CD4-positive, alpha-beta T cell treated with Interleukin-4 for 4 hours (primary cell): Measurements from ENCODE around the gene CCDC159.
"Not testable (repeated sequence)": the region's sequence is repeated elsewhere in the genome, so short reads cannot be mapped to it uniquely, and the experiment has no call there.

Experiments
- DNase-seq: peaks from one replicate; pipeline ENCODE4 v3.0.0-alpha.2; 2020

The CCDC159 gene

DNA sequence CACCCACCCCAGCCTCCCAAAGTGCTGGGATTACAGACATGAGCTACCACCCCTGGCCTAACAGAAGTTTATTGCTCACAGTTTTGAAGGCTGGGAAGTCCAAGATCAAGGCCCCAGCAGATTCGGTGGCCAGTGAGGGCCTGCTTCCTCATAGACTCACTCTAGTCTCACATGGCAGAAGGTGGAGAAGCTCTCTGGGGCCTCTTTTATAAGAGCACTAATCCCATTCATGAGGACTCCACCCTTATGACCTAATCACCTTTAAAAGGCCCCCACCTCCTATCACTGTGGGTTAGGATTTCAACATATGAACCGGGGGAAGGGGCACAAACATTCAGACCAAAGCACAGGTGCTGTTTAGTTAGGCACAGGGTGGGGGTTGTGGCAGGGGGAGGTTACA, 21.2 kb downstream of the CCDC159 start:
- DNase-seq = no peak

DNA sequence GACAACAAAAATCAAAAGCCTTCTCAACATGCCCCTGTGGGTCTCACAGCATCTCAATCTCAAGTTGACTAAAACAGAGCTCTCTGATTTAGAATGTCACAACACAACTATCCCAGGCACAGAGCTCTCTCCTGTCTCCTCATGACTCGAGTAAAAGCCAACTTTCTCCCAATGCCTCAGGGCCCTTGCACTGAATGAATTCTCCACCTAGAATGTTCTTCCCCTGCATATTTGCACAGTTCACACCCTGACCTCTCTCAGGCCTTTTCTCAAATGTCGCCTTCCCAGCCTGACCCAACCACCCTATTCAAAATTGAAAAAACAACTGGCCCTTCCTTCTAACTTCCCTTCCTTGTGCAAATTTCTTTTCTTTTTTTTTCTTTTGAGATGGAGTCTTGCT, 24.4 kb downstream of the CCDC159 start:
- no peak for DNase-seq

DNA sequence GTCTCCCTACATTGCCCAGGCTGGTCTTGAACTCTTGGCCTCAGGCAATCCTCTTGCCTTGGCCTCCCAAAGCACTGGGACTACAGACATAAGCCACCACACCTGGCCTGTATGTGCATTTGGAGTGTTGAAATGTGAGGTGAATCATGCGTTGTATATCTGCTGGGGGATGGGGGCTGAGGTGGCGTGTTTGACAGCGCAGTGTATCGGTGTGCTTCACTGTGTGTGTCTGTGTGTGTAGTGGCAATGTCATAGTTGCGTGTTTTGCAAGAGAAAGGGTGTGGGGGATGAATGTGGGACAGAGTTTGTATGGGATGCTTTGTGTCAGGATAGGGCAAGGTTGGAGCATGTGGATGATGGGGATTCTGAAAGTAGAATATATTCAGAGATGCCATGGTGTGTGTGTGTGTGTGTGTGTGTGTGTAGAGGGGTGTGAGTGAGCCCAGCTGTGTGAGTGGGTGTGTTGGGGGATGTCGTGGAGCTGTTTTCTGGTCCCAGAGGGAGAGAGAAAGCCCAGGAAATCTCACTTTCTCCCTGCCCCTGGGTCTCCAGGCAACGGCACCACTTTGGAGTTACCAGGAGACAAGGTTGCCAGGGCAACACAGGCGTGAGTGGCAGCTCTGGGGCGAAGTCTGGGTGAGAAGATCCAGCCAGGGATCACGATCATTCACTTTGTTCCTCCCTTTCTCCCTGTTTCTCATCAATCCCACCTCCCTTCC, 27.0 kb downstream of the CCDC159 start:
- DNase-seq = no peak

DNA sequence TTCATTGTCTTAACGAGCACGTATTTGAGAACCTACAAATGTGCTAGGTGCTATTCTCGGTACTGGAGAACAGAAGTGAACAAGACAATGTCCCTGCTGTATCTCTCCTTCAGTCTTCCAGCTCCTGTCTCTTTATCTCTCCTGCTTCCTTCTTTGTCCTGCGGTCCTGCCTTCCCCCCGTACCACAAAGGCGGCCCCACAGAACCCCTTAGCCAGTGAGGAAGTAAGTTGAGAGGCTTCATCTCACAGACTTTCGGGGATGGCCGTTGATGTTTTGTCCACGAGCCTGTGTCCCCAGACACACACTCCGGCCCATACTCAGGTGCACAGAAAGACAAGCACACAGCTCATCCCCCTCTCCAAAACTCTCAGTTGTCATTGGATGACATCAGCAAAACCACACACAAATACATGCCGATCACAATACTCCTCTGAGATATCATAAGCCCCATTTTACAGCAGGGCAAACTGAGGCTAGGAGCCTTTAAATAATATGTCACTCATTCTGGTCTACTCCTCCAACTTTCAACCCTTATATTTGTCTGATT, 27.6 kb downstream of the CCDC159 start:
- DNase-seq = no peak

DNA sequence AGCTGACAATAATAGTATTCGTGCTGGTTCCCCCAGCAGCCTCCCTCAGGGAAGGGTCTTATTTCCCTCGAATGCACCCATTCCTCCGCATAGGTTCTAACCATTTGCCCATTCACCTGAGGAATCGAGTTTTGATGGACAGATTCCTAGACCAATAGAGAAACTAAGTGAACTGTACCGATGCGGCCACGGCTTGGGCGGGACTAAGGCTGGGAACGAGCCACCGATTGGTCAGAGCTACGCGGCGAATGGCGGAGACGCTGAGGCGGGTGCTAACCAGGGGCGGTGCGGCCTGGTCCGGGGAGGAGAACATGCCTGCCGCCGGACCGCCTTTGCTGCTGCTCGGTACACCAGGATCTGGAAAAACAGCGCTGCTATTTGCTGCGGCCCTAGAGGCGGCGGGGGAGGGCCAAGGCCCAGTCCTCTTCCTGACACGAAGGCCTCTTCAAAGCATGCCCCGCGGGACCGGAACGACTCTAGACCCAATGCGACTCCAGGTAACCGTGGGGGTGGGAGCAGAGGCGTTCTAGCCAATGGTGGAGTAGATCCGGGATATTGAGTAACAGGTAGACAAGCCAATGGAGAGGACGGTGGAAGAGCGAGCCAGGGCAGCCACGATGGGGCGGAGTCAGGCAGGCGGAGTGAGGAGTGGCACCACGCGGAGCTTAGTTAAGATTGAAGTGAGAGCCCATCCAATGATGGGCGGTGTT, 28.3 kb downstream of the CCDC159 start, which contains the start of gene SWSAP1:
Gene SWSAP1, plus strand, starts transcription at position 234 of the 710 bp plus-strand sequence. Its CDS starts 15 bp downstream, at position 249.
- peak; percentile 100 for DNase-seq

DNA sequence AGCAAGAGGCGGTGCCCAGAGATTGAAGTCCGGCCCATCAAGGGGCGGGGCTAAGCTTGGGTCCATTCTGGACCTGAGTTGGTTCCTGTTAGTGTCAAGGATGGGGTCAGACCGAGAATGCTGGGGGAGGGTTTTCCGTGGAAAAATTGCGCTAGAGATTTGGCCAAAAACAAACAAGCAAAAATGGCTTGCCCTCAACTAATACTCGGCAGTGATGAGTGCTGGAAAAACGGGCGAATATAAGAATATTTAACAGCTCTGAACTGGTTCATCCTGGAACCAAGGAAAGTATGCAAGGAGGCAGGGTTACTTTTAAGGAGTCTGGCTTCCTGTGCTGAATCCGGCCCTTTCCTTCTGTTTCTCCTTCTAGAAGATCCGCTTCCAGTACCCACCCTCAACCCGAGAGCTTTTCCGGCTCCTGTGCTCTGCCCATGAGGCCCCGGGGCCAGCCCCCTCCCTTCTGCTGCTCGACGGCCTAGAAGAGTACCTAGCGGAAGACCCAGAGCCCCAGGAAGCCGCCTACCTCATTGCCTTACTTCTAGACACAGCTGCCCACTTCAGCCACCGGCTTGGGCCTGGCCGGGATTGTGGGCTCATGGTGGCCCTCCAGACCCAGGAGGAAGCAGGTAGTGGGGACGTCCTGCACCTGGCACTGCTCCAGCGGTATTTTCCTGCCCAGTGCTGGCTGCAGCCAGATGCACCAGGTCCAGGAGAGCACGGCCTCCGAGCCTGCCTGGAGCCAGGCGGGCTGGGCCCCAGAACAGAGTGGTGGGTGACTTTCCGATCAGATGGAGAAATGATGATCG, 29.0 kb downstream of the CCDC159 start:
- peak; percentile 74 for DNase-seq

DNA sequence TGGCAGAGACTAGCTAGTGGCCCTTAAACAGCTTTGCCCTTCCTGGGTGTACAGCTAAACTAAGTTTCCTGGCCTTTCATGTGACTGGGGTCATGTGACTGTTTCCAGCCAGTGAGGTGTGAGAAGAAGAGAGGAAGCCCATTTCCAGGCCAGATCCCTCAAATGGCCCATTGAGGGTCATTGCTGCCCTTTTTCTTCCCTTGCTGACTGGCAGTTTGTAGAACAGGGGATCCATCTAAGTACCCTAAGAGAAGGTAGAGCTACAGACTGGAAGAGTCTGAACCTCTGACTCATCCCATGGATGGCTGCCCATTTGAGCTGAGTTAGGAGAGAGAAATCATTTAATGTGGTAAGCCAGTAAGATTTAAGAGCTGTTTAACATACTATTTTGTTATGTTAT, 30.9 kb downstream of the CCDC159 start:
- DNase-seq = no peak

DNA sequence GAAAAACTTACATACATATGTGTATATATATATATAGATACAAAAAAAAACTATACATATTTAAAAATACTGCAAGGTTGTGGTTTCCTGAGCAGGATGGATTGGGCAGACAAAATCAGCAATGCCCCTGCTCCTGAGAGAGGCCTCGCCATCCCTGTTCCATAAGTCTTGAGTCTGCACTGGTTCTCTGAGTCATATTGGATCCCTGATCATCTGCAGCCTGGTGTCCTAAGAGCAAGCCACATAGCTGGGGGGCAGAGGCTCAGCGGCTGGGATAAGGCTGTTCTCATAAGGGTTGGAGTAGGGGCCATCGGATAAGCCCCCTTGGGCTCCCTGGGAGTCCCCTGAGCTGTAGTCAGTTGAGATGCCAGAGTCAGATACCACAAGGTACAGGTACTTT, 31.4 kb downstream of the CCDC159 start:
- DNase-seq = no peak

DNA sequence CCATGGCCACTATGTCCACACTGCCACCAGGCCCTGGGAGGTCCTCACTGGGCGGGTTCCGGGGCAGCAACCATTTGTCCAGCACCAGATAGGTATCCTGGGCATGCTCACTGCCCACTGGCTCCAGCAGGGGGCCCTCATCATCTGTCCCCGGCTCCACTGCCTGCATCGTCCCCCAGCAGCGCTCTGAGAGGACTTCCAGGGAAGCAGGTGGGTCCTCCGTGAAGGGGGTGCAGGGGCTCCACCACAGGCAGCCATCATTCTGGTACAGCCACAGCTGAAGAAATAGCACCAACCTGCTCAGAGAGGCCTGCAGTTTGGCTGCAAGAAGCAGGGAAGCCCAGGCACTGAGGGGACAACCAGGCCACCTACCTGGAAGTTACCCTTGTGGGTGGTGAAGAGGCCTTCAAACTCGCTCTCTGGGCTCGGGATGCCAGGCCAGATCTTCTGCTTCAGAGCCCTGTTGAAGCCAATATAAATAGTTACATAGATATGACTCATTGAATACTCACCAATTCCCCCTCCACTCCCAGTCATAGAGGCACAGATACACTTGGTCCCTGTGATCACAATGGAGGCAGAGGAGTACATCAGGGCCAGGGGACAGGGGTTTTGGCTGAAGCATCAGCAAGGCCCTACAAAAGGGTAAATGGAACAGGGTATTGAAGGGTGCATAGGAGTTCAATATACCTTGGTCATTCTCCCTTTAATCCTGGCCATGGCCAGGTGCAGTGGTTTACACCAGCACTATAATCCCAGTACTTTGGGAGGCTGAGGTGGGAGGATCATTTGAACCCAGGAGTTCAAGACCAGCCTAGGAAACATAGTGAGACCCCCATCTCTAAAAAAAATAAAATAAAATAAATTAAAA, 32.2 kb downstream of the CCDC159 start:
- no peak for DNase-seq

DNA sequence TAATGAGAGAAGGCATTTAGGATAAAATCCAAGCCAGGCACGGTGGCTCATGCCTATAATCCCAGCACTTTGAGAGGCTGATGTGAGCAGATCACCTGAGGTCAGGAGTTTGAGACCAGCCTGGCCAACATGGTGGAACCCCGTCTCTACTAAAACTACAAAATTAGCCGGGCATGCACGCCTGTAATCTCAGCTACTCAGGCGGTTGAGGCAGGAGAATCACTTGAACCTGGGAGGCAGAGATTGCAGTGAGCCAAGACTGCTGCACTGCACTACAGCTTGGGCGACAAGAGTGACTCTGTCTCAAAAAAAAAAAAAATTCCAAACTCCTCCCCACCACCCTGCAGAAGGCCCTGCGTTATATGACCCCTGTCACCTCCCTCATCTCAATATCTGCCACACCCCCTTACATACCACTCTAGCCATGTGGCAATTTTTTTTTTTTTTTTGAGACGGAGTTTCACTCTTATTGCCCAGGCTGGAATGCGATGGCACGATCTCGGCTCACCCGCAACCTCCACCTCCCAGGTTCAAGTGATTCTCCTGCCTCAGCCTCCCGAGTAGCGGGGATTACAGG, 33.0 kb downstream of the CCDC159 start:
- not testable (repeated sequence) for DNase-seq

DNA sequence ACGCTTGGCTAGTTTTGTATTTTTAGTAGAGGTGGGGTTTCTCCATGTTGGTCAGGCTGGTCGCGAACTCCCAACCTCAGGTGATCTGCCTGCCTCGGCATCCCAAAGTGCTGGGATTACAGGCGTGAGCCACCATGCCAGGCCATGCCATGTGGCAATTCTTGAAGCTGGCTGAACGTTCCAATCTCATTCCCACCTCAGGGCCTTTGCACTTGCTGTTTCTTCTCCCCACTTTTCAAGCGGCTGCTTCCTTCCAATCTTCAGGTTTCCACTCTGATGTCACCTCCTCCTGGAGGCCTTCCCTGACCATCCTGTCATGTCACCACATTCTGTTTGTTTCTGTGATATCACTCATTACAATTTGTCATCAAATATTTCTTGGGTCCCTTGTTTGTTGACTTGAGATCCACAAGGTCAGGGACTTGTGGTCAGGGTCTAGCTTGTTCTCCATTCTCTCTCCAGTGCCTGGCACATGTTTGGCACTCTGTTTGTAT, 33.6 kb downstream of the CCDC159 start:
- no peak for DNase-seq

DNA sequence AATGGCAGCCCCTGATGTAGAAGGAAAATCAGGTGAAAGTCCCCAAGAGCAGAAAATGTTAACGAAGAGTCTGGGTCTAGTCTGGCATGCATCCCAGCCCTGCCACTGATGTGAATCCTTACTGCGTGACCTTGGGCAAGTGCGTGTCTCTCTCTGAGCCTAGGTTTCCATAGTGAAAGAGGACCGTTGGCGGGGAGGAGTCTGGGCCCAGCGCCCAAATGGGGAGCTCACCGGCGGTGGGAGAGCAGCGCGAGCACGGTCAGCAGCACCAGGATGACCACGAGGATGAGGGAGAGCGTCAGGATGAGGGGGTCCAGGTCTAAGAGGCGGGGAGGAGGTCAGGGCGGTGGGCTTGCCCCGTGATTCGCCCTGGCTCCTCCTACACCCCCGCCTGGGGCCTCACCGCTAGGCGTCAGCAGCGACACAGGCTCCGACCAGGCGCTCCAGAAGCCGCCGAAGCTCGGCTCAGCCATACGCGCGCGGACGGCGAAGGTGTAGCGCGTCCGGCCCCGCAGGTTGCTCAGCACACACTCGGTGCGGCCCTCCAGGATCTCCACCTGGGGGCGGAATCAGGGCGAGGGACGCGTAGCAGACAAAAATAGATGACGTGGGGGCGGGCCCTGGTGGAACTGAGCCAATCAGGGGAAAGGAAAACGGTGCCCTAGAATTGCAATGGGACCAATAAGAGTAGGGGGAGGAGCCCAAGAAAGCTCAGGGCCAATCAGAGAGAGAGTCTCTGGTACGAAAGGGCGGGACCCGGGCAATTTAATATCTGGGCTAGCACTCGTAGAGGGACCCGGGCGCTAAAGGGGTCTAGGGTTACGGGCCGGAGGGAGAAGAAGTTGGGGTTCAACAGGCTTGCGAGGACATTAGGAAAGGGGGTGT, 34.6 kb downstream of the CCDC159 start:
- DNase-seq = peak; percentile 99

DNA sequence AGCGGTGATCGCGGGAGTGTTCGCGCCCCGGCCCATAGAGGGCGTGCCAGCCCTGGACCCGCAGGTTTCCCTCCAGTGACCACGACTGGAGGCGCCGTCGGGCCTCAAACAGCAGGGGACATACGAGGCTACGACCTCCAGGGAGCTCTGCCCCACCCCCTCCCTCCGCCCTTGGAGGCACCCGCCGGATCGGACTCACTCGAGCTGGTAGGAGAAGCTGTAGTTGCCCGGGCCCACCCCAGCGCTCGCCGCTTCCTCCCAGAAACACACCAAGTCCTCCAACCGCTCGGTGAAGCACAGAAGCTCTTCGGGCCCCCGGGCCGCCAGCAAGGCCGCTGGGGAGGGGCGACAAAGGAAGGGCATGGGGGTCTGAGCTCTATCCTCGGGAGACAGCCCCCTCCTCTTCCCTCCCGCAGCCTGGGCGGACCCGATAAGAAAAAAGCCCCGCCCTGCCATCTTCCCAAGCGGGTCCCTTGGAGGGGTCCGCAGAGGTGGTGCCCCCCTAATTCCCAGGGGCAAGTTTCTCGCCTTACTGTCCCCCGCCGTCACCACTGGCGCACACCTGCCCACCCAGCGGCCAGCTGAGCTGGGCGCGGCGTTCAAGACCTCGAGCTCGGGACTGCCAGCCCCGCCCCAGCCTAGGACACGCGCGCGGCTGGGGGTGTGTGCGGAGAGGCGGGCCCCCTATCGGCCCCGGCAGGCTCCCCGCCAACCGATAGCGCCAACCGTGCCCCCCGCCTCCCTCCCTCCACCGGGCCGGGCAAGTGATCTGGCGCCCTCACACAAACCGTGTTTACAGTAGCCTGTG, 36.8 kb downstream of the CCDC159 start:
- no peak for DNase-seq

DNA sequence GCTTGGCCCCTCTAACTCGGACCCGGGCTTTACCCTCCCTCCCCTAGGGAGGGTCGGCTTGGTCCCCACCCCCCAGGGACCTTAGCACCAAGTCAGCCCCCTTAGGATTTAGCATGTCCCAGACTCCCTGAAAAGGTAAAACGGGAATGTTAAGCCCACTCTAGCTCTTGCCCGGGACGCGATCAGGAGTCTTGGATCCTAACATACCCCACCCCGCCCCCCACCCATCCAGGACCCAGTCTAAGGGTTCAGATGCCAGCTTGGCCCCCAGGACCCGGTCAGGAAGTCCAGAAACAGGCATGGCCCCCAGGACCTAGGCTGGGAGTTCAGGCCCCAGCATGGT, 37.4 kb downstream of the CCDC159 start:
- DNase-seq = no peak

DNA sequence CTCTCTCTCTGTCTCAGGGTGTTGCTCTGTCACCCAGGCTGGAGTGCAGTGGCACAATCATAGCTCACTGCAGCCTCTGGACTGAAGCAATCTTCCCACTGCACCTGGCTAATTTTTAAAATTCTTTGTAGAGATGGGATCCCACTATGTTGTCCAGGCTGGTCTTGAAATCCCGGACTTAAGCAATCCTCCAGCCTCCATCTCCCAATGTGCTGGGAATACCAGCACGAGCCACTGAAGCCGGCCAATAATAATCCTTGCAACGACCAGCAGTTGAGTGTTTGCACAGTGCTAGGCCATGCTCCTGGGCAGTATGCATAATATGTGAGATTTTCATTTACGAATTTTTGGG, 38.4 kb downstream of the CCDC159 start:
- DNase-seq = no peak

DNA sequence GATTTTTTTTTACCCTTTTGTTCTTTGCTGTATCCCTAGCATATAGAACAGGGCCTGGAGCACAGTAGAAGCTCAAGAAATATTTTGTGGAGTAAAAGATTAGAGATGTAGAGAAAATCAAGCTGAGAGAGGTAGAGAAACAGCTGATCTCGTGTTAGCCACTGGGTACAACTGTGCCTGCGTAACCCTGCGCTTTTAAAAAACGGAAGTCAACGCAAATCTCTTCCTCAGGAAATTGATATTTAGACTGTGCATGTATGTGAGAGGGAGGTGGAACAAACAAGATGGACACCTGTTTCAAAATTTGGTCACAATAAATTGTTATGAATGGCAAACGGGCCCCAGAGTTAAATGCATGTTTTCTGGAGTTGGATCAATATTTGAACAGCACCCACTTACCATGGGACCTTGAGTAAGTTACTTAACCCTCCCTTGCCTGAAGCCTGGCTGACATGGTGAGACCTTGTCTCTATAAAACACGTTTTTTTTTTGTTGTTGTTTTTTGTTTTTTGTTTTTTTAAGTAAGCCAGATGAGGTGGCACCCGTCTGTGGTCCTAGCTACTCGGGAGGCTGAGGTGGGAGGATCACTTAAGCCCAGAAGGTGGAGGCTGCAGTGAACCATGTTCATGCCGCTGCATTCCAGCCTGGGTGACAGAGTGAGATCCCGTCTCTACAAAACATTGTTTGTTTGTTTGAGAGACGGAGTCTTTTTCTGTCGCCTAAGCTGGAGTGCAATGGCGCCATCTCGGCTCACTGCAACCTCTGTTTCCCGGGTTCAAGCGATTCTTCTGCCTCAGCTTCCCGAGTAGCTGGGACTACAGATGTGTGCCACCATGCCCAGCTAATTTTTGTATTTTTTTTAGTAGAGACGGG, 41.1 kb downstream of the CCDC159 start:
- DNase-seq = no peak

DNA sequence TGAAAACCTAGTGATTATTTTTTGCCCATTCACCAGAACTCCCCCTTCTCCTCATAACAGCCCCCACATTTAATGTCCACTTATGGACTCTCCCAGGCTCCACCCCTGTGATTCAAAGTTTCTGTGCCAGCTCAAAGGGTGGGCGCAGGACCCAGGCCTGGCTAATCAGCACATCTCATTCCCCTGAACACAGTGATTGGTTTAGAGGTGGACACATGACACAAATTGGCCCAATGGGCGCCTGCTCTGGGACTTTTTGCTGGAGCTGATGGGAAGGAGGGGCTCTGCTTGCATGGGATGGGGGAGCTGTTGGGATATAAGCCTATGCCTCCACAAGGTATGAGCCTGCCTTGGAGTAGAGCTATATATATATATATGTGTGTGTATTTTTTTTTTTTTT, 44.0 kb downstream of the CCDC159 start:
- no peak for DNase-seq

DNA sequence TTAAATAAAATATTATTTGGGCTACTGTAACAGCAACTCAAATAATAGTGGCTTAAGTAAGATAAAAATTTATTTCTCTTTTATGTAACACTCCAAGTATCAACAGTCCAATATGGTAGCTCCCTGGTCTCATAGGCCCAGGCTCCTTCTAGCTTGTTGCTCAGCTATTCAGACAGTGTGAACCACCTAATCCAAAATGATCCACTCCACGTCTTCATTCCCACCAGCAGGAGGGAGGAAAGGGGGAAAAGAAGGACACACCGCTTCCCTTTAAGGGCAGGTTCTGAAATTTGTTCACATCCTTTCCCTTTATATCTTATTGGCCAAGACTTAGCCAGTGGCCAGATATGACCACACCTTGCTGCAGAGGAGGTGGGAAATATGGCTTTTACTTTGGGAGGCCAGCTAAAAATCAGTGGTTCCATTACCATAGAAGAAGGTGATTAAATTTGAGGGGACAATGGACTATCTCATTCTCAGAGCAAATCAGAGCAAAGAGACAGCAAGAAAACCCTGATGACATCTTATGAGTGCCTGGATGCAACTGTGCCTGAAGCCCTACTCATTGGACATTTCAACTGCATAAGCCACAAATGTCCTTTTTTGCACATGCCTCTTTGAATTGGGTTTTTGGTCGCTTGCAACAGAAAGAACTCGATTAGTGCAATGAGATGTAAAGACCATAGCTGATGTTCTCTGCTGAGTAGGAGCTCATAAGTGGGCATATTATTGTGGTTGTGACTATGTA, 44.8 kb downstream of the CCDC159 start:
- no peak for DNase-seq
